ENCODE measurements around the gene GLO1. TPM values are rescaled to one million over a fixed set of nuclear protein-coding genes. Genes with fewer than 3 reads are reported as not detected.

GLO1 gene
- total RNA-seq, 2 donors from 2014 or later = 68.7 to 70.8 TPM

DNA sequence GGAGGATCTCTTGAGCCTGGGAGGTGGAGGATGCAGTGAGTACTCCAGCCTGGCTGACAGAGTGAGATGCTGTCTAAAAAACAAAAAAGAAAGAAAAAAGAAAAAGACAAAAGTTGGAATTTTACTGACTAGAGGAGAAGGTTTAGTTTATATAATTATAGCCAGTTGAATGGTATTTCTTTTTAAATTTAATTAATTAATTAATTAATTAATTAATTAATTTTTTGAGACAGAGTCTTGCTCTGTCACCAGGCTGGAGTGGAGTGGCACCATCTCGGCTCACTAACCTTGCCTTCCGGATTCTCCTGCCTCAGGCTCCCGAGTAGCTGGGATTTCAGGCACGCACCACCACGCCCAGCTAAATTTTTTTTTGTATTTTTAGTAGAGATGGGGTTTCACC lies 20.8 kb upstream of the GLO1 start:
- no peak overlapping the region for H3K27ac ChIP-seq
- intact Hi-C loops (cut with DNase I) = no loop called here
- no peak overlapping the region for H3K4me3 ChIP-seq
- H3K4me1 ChIP-seq = no peaks in the 10 kb centered on the region
- no peak overlapping the region for H3K9ac ChIP-seq (ENCODE audit: low read depth in 2 of 2, low read length in 2 of 2)
- no peaks in the 10 kb centered on the region for H3K27me3 ChIP-seq
- TF ChIP-seq, protein P1, sequence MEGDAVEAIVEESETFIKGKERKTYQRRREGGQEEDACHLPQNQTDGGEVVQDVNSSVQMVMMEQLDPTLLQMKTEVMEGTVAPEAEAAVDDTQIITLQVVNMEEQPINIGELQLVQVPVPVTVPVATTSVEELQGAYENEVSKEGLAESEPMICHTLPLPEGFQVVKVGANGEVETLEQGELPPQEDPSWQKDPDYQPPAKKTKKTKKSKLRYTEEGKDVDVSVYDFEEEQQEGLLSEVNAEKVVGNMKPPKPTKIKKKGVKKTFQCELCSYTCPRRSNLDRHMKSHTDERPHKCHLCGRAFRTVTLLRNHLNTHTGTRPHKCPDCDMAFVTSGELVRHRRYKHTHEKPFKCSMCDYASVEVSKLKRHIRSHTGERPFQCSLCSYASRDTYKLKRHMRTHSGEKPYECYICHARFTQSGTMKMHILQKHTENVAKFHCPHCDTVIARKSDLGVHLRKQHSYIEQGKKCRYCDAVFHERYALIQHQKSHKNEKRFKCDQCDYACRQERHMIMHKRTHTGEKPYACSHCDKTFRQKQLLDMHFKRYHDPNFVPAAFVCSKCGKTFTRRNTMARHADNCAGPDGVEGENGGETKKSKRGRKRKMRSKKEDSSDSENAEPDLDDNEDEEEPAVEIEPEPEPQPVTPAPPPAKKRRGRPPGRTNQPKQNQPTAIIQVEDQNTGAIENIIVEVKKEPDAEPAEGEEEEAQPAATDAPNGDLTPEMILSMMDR (IDR thresholded peaks at IDR 0.05) = no peak
- no peak for DNase-seq
- H3K36me3 ChIP-seq = no peaks in the 10 kb centered on the region
- no peaks in the 10 kb centered on the region for H3K9me3 ChIP-seq

DNA sequence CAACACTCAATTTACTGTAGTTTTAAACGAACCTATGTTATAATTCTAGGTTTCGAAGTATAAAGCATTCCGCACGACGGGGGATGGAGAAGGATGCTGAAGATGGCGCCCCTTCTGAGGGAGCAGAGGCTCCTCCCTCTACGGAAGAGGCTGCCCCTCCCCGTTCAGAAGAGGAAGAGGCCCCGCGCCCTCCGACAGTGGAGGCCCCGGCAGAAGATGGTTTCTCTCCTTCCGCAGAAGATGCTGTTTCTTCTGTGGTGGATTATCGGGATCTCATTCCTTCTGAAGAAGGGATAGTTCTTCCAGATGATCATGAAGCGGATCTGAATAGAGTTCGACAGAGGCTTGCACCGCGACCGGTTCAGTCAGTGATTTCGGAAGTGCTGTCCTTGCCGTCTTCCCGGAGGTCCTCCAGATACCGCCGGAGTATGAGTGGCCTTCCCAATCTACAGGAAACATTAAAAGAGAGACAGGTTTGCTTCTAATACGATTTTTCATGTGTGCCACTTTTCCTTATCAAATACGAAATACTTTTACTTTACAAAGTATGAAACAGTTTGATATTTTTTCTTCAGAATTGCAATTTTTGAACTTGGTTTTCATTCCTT lies 19.9 kb upstream of the GLO1 start:
- Histone ChIP-seq H3K36me3 (no peaks in the 10 kb centered on the region), H3K27me3 (no peaks in the 10 kb centered on the region), H3K4me1 (no peaks in the 10 kb centered on the region), H3K9me3 (no peaks in the 10 kb centered on the region), H3K9ac (ENCODE audit: low read depth in 2 of 2, low read length in 2 of 2) (no peak overlapping the region), H3K27ac (no peak overlapping the region), H3K4me3 (no peak overlapping the region)
- intact Hi-C loops (cut with DNase I) = no loop called here
- TF ChIP-seq, protein P1 (IDR thresholded peaks at IDR 0.05) = no peak
- DNase-seq = no peak

DNA sequence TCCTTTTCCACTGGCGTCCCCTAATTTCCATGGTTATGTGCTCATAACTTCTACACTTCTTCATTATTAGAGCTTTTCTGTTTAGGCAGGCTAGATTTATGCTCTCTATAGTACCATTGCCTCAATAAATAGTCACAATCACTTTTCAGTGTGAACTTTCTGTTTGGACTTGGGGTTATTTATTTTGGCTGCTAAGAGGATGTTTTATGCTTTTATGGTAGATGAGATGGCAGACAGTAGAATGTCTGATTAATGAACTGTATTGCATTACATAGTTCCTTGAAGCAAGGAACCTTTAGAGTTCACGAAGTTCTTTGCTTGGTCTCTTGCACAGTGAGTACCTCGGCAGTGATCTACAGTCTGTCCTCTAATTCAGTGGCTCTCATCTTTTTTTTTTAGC lies 19.1 kb upstream of the GLO1 start:
- Histone ChIP-seq H3K4me3 (no peak overlapping the region), H3K9me3 (no peaks in the 10 kb centered on the region), H3K36me3 (no peaks in the 10 kb centered on the region), H3K27me3 (no peaks in the 10 kb centered on the region), H3K4me1 (no peaks in the 10 kb centered on the region), H3K27ac (no peak overlapping the region), H3K9ac (ENCODE audit: low read depth in 2 of 2, low read length in 2 of 2) (no peak overlapping the region)
- DNase-seq = no peak
- intact Hi-C loops (cut with DNase I) = no loop called here
- TF ChIP-seq, protein P1 (IDR thresholded peaks at IDR 0.05) = no peak

DNA sequence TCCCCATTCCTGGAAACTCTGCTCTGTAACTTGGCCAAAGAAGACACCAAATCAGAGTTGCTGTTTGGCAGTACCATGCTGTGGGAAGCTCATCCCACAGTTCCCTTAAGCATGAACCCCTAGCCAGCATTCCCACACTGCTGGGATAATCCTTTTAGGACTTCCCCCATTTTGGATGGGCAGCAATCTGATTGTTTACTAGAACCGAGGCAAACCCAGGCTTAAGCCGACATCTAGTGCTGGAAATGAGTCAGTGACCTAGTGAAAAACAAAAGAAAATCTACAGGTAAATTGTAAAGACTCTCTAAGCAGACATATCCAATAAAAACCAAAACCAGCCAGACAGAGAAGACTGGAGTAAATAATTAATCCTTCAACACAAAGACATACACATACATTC lies 17.4 kb upstream of the GLO1 start:
- Histone ChIP-seq H3K36me3 (no peaks in the 10 kb centered on the region), H3K4me1 (no peaks in the 10 kb centered on the region), H3K4me3 (no peak overlapping the region), H3K27me3 (peaks cover 3% of the 10 kb centered on the region), H3K9me3 (no peaks in the 10 kb centered on the region), H3K27ac (no peak overlapping the region), H3K9ac (ENCODE audit: low read depth in 2 of 2, low read length in 2 of 2) (no peak overlapping the region)
- no peak for DNase-seq
- TF ChIP-seq, protein P1 (IDR thresholded peaks at IDR 0.05) = no peak
- intact Hi-C loops (cut with DNase I) = no loop called here

DNA sequence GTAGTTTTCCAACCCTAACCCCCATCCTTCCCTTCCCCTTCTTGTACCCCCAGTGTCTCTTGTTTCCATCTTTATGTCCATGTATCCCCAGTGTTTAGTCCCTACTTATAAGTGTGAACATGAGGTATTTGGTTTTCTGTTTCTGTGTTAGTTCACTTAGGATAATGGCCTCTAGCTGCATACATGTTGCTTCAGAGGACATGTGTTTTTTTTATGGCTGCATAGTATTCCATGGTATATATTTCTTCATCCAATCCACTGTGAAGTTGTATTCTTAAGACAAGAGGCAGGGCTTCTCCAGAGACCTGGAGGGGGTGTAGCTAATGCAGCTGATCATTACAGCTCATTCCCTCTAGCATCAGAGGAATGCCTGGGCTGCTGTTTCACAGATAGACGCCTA lies 16.4 kb upstream of the GLO1 start:
- no peak overlapping the region for H3K9ac ChIP-seq (ENCODE audit: low read depth in 2 of 2, low read length in 2 of 2)
- H3K27me3 ChIP-seq = peaks cover 12% of the 10 kb centered on the region
- no peak overlapping the region for H3K27ac ChIP-seq
- no peaks in the 10 kb centered on the region for H3K9me3 ChIP-seq
- TF ChIP-seq, protein P1 (IDR thresholded peaks at IDR 0.05) = no peak
- no peaks in the 10 kb centered on the region for H3K4me1 ChIP-seq
- H3K4me3 ChIP-seq = no peak overlapping the region
- intact Hi-C loops (cut with DNase I) = no loop called here
- no peaks in the 10 kb centered on the region for H3K36me3 ChIP-seq
- no peak for DNase-seq
